Activated CD4-positive, alpha-beta T cell treated with anti-CD3 and anti-CD28 coated beads for 1 hour (primary cell): ENCODE measurements around the gene GAS6.

Source experiments
- DNase-seq: peaks from one replicate; pipeline ENCODE4 v3.0.0-alpha.2; 2020

The GAS6 gene

DNA sequence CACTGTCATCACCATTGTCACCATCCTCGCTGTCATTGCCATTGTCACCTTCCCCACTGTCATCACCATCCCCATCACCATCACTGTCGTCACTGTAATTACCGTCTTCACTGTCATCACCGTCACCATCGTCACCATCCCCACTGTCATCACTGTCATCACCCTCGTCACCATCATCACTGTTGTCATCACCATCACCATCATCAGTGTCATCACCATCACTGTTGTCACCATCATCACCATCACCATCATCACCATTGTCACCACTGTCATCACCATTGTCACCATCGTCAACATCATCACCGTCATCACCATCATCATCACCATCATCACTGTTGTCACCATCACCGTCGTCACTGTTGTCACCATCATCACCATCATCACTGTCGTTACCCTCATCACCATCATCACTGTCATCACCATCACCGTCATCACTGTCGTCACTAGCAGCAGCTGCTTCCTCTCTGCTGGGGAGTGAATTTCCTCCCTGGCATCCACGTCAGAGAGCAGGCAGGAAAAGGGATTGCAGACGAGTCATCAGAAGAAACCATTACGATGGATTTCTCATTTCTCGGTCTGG lies 77.5 kb downstream of the GAS6 start:
- DNase-seq, result no peak

DNA sequence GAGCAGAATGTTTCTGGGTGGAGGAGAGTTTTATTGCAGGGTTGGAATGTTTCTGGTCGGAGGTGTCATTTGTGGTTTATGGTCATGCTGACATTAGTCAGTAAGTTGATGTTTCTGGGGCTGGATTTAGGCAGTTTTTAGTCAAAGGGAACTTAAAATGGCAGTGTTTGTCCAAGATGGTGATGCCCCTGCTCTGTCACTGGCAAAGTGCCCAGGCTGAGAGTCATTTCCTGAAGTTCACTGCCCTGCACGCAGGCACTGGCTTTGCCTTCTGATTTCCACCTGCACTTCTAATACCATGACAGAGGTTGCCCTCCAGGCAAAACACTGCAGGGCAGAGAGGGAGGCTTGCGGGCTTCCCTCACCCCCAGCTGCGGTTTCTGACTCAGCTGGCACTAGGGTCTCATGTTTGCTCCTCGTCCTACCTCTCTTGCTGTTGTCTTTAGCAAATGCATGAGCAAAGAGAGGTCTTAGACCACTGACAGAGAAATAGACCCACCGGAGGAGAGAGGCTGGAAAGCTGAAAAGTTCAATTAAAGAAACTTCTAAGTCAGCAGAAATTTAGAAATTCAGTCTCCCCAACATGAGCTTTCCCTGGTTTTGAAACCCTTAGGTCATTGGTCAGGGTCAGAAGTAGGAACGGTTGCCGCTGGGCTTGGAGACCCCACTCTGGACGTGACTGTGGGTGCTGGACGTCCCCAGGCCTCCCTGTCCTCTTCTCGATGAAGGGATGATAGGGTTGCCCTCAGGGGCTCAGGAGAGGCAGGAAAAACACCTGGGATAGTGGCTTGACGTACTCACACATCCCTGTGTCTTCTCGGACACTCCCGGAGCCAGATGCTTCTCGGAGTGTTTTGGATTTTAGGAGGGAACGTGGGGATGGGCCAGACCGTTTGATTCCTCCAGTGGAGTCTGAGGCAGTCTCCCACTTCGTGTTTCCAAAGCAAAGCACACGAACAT lies 78.5 kb downstream of the GAS6 start:
- DNase-seq, result no peak

DNA sequence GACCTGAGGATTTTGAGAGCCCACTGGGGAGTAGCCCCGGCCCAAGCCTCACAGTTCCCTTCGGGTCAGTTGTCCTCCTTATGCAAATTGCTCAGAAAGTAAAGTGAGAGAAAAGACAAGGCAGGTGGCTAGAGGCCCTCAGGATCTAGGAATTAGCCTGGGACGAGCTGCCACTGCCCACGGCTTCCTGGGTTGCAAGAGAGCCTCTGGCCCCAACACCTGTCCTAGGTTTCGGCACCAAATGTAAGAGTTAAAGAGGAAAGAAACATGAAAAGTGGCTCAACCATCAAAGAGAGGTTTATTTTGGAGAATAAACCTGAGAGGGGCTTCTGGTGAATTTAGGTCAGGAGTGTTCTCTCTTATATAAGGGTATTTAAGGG lies 79.2 kb downstream of the GAS6 start:
- no peak for DNase-seq

DNA sequence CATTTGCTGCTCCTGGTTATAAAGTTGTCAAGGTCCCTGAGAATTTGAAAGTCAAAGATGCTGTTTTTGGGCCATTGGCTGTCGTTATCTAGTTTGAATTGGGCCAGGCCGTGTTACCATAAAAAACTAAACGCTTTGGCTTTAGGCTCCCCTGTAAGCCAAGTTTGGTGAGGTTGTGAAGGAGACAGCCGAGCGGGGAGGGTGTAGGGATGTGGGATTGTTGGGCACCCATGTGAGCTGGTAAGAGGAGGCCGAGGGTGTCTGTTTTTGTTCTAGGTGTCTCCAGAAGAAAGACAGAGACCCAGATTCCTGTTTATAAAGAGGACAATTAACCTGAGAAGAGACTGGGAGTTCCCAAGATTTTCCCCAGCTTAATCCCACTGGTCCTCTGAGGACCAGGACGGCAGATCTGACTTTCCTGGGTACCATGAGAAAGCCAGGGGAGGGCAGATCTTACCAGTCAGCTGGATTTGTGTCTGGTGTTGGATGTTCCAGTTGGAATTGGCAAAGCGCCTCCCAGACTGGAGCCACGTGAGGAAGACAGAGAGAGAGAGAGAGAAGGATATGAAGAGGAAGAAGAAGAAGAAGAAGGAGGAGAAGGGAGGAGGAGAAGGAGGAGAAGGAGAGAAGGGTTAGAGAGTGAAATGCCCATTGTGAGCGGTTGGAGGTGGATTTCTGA lies 79.8 kb downstream of the GAS6 start:
- no peak for DNase-seq

DNA sequence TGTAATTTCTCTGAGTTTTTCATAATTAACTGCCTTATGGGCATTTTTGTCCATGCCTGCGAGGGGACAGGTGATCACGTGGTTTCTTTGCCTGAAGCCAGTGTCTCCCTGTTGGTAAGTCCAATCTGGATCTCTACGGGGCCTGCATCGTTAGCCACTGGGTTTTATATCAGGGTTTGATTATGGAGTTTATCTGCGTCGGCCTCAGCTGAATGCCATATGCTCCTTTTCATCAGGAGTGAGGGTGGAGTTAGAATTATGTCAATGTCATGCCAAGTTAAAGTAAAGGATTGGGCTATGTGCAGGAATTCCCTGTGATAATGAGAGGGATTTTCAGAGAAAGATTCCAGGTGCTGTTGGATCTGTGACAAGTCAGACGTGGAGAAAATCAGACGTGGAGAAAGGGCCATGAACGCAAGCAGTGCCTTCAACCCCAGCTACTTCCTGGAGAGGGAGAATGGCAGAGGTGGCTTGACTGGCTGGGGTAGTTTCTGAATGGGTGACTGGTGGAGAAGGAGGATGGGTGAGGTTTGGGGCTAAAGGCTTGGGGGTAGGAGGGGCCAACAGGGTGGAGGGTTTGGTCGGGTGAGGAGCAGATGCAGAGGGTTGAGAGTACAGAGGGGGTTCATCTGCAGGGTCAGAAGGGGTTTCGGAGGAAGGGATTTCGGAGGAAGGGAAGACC lies 80.5 kb downstream of the GAS6 start:
- DNase-seq, result no peak

DNA sequence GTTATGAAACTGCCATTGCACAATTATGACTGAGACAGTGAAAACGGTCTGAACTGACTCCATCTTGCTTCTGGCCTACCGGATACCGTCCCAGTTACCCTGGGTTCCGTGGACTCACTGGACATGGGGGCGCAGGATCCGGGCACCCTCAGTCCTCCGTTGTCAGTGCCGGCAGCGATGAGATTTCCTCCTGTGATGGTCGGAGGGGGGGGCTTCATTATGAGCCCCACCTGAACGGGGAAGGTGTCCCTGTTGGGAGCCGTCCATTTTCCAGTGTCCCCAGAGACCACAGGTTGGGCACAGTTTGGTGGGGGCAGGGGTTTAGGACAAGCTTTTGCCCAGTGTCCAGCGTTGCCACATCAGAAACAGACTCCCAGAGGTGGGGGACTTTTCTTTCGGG lies 81.4 kb downstream of the GAS6 start:
- DNase-seq, result no peak

DNA sequence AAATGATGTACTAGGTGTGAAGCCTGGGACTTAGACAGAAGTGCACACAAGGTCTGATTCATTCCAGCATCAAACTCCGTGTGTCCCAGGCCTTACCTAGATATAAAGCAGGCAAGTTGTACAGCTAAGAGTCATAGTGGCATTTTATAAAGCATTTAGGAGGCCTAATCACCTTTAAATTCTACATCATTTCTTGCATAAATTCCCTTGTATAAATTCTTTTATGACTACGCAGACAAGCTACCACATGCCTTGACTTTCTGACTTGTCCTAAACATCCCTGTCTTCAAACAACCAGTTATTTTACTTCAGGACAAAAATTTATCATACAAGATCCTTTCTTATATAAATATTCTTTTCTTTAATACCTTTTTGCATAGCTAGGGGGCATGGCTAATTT lies 82.3 kb downstream of the GAS6 start:
- DNase-seq, result no peak

DNA sequence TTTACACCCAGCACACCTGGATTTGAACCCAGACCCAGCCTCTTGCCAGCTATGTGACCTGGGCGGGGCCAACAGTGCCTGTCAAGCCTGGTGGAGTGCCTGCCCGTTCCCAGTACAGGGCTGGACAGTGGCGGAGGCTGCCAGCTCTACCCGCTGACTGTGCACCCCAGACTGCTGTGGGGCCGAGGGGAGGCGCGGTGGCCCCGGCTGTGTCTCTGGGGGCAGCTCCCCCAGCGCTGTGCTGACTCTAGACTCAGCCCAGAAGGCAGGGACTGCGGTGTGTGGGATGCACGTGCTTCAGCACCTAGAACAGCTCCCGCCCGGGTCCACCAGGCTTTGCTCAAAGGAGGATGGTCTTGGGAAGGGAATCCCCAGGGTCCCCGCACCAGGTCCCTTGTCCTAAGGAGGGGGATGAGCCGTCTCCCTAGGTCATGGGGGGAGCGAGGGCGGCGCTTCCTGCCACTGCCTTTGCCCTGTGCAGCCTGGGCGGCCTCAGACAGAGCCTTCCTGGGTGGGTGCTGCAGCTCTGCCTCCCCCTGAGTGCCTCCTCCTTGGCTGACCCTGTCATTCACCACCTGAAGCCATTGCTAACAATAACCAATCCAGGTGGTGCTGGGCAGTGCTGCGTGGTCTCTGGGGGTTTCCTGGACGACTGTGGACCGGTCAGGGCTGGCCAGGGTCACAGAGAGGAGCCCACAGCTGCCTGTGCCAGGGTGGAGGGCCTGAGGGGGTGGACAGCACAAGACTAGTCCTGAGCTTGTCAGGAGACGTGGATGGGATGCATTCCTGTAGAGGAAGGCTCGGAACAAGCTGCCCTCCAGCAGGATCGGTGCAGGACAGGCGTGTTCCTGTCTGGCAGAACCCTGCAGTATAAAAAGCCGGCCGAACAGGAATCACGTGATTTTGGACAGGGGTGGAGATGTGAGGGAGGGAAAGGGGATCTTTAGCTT lies 86.3 kb downstream of the GAS6 start:
- DNase-seq, result no peak

DNA sequence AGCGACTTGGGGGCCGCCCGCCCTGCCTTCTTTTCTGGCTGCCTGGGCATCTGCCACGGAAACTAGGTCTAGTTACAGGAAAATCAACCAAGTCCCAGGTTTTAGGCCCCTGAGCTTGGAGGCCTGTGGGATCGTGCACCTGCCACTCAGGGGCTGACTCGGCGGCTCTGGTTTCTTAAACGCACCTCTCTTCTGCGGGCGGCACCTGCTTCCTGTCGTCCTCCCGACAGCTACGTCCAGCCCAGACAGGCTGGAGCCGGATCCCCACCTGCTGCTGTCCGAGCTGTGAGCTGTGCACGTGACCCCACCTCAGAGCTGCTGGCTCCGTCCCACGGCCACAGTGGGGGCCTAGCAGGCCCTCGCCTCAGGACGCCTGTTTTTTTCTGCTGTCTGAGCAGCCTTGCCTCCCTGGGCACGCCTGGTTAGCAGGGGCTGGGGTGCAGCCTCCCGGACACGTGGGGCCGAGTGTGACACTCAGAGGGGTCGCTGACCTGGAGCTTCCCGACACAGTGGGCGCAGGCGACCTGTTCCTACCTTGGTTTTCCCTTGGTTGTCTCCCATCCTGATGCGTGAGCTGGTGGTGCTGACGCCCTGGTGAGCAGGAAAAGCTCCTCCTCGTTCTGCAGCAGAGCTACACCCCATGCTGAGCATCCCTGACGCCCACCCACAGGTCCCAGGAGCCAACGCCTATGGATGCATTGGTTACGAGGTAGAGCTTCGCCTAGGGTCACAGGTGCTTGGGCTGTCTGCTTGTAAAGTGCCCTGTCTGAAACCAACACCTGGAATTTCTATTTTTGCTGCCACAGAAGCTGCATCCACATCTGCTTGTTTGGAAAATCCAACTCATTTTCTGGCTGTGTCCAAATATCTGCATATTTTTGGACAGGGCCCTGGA lies 87.4 kb downstream of the GAS6 start:
- no peak for DNase-seq

DNA sequence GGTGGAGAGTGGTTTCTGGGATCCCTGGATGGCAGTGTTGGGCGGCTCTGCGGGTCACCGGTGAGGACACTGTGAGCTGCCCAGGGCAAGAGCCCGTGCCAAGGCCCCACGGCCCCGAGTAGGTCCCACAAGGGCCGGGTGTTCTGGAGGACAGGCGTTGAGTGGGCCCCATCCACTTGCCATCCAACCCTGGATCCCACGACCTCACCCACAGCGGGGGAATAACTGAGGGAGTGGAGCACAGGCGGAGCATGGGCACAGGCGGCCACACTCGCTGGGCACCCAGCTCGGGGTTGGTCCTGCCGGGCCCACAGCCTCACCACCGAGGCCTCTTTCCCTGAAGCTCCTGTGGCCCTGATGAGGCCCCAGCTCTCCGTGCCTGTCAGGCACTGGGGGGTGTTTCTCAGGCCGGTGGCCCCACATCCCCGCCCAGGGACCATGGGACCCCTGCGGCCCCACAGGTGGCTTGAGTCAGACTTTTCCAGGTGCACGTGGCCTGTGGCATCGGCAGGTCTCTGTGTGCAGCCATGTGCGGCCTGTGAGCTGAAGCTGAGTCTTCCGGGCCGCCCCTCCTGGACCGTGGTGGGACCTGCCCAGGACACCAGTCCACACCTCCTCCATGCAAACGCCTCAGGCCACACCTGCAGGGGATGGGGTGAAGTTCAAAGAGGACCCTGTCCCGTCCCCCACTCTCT lies 88.3 kb downstream of the GAS6 start:
- no peak for DNase-seq

DNA sequence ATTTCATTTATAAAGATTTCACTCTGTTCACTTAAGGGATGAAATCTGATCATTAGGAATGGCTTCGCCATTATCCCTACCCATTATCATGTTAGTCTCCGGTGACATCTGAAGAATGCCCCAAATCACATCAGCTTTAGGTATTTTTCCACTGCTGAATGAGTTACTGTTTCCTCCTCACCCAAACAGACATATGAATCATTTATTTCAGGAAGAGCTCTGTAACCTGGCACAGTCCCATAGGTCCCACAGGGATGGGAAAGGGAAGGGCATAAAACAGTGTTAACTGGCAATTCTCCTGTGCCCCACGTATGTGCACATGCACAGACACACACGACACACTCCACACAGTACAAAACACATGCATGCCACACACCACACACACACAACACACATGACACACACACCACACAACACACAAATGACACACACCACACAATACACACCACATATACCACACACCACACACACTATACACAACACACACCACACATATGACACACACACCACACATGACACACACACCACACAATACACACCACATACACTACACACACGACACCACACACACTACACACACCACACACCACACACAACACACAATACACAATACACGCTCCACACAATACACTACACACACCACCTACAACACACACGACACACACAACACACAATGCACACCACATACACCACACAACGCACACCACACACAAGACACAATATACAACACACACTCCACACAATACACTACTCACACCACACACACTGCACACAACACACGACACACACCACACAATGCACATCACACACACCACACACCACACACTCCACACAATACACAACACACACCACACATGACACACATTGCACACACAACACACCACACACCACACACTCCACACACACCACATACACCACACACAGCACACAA lies 89.4 kb downstream of the GAS6 start:
- no peak for DNase-seq

DNA sequence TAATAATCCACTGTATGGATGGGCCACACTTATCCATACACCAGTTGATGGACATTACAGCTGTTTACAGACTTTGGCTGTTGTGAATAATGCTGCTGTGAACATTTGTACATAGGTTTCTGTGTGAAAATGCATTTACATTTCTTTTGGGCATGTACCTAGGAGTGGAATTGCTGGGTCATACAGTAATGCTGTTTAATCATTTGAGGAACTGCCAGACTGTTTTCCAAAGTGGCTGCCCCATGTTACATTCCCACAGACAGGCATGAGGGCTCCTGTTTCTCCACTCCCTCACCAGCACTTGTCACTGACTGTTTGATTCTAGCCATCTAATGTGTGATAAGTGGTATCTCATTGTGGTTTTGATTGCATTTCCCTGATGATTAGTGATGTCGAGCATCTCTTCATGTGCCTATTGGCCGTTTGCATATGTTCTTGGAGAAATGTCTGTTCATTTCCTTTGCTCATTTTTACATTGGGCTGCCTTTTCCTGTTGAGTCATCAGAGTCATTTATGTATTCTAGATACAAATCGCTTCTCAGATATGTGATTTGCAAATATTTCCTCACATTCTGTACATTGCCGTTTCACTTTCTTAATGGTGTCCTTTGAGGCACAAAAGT lies 92.1 kb downstream of the GAS6 start:
- DNase-seq, result no peak

DNA sequence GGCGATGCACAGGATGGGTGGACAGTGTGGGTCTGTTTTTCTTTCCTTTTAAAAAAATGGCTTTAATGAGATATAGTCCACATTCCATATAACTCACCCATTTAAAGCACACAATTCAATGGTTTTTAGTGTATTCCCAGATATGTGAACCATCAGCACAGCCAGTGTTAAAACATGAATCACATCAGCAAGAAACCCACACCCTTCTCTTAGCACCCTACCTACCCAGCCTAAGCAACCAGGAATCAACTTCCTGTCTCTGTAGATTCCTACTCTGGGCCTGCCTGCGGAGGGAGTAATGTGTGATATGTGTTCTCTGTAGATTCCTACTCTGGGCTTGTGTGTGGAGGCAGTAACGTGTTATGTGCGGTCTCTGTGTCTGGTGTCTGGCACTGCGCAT lies 92.9 kb downstream of the GAS6 start:
- no peak for DNase-seq
